HepG2 (cell line): Measurements from ENCODE around the gene RAB14. TPM values are rescaled to one million over a fixed set of nuclear protein-coding genes. Genes with fewer than 3 reads are reported as not detected.

Experiments used
- ATAC-seq: fragments of 200-7000 bp; cut with Tn5 transposase; 3 replicates; pipeline ENCODE4 v1.9.1; 2020; ENCODE audit warnings: mild to moderate bottlenecking, moderate library complexity
- BruUV-seq: library from RNA; stranded (reverse); fragments of 400-500 nt; replicated peaks from 2 replicates; lab custom pipeline; 2021; lab: Mats Ljungman, UMichigan
- CTCF ChIA-PET: fragments of 300-600 bp; formaldehyde crosslinking; extraction: SDS; loops from one replicate; lab custom pipeline; 2021; ENCODE audit warnings: low total read pairs, inconsistent platforms, low intra/inter-chr PET ratio; lab: Yijun Ruan, JAX
- POLR2A ChIA-PET: fragments of 350-600 bp; sonication (Branson Sonifier 250); formaldehyde crosslinking; loops from one replicate; lab custom pipeline; 2020; ENCODE audit warnings: antibody characterized with exemption, inconsistent platforms; lab: Yijun Ruan, JAX
- DNase-seq: peaks from one replicate; pipeline ENCODE4 v3.0.0-alpha.2; 2015; ENCODE audit warnings: low spot score
- FAIRE-seq: peaks from 3 replicates; lab custom pipeline; 2011; peaks lifted over from hg19 to GRCh38; lab: Jason Lieb, UNC
- H2AFZ ChIP-seq: one replicate; pipeline ENCODE4 v1.6.1; 2011; ENCODE audit warnings: low read length, inconsistent platforms
- H3K27ac ChIP-seq: fragments of 300-600 bp; 3 replicates; pipeline ENCODE4 v1.8.0; 2011; ENCODE audit warnings: mixed run types, mild to moderate bottlenecking, mixed read lengths, low read length, inconsistent platforms; ENCODE audit not compliant: insufficient read depth; ENCODE audit errors: extremely low read length
- H3K27me3 ChIP-seq, 2 experiments: fragments of 200-600 bp in 1 of 2; 2 replicates in 1 of 2; 3 replicates in 1 of 2; pipeline versions ENCODE4 v1.6.0 to v1.8.0; 2011; ENCODE audit warnings: low read length in 2 of 2, mild to moderate bottlenecking in 2 of 2, moderate library complexity in 2 of 2, inconsistent platforms in 1 of 2; ENCODE audit not compliant: insufficient read depth in 2 of 2, control insufficient read depth in 1 of 2
- H3K36me3 ChIP-seq, 2 experiments: fragments of 200-600 bp in 1 of 2; replicated peaks in 1 of 2; 2 replicates in 1 of 2; 3 replicates in 1 of 2; pipeline versions ENCODE4 v1.5.1 to v1.8.0; 2011; ENCODE audit warnings: low read length in 2 of 2, inconsistent platforms in 1 of 2; ENCODE audit not compliant: insufficient read depth in 2 of 2, control insufficient read depth in 1 of 2
- H3K4me1 ChIP-seq: 2 replicates; pipeline ENCODE4 v1.5.1; 2012; ENCODE audit warnings: low read length, inconsistent platforms; ENCODE audit not compliant: insufficient read depth
- H3K4me2 ChIP-seq: 2 replicates; pipeline ENCODE4 v1.6.0; 2011; ENCODE audit warnings: low read depth, low read length, inconsistent platforms
- H3K4me3 ChIP-seq, 3 experiments: fragments of 200-600 bp in 1 of 3; sonication (generic), shearing (Covaris generic) in 1 of 3; replicated peaks in 1 of 3; 2 replicates each; pipeline ENCODE4 v1.5.1; 2011 to 2016; ENCODE audit warnings: low read length in 3 of 3, inconsistent platforms in 2 of 3, low read depth in 2 of 3, mild to moderate bottlenecking in 2 of 3, control low read depth in 1 of 3, mixed read lengths in 1 of 3; ENCODE audit not compliant: insufficient read depth in 1 of 3
- H3K79me2 ChIP-seq: one replicate; pipeline ENCODE4 v1.6.1; 2011; ENCODE audit warnings: low read length, inconsistent platforms; ENCODE audit not compliant: insufficient read depth
- H3K9ac ChIP-seq: 2 replicates; pipeline ENCODE4 v1.6.0; 2011; ENCODE audit warnings: mild to moderate bottlenecking, low read depth, low read length, inconsistent platforms; ENCODE audit not compliant: insufficient read depth
- H3K9me3 ChIP-seq: 2 replicates; pipeline ENCODE4 v1.5.1; 2012; ENCODE audit warnings: mild to moderate bottlenecking, low read length
- H4K20me1 ChIP-seq: 2 replicates; pipeline ENCODE4 v1.6.0; 2011; ENCODE audit warnings: inconsistent platforms, mild to moderate bottlenecking, low read length, moderate library complexity; ENCODE audit not compliant: insufficient read depth
- HOXA7 ChIP-seq: sonication (generic); formaldehyde crosslinking; IDR thresholded peaks from 2 replicates; pipeline ENCODE4 v1.8.1; 2022; ENCODE audit warnings: mild to moderate bottlenecking, missing genetic modification reagents, moderate library complexity
- RCOR2 ChIP-seq: IDR thresholded peaks from 2 replicates; pipeline ENCODE4 v1.6.1; 2016; ENCODE audit warnings: missing biosample characterization, missing genetic modification reagents
- TRIM24 ChIP-seq: sonication (generic); formaldehyde crosslinking; IDR thresholded peaks from 2 replicates; pipeline ENCODE4 v1.8.0; 2022; ENCODE audit warnings: mild to moderate bottlenecking, missing genetic modification reagents
- ZNF431 ChIP-seq: sonication (generic); formaldehyde crosslinking; IDR thresholded peaks from 2 replicates; pipeline ENCODE4 v1.9.0; 2022; ENCODE audit warnings: missing genetic modification reagents, low read depth, mild to moderate bottlenecking, borderline replicate concordance
- ZNF432 ChIP-seq: sonication (generic); formaldehyde crosslinking; IDR thresholded peaks from 2 replicates; pipeline ENCODE4 v1.5.0; 2020; ENCODE audit warnings: missing genetic modification reagents, mild to moderate bottlenecking, borderline replicate concordance
- ZNF704 ChIP-seq: sonication (generic); formaldehyde crosslinking; IDR thresholded peaks from 2 replicates; pipeline ENCODE4 v1.8.1; 2023; ENCODE audit warnings: mild to moderate bottlenecking, inconsistent platforms, moderate library complexity, missing genetic modification reagents, borderline replicate concordance
- WGBS: methylation state at CpG from one replicate; pipeline ENCODE4 v1.1.6; 2017; ENCODE audit warnings: low lambda C conversion rate; 5-methylcytosine and 5-hydroxymethylcytosine counted together
- in situ Hi-C: cut with HindIII; loops from 2 replicates; pipeline ENCODE4 v1.10.0; 2017; ENCODE audit warnings: low pct_unique_long_range_greater_than_20kb; ENCODE audit not compliant: extremely low pct_ligation_motif_present
- intact Hi-C: fragments of 100-400 bp; cut with micrococcal nuclease; formaldehyde crosslinking; loops from one replicate; pipeline ENCODE4 v1.10.0; 2022; ENCODE audit not compliant: unreplicated experiment
- polyA plus RNA-seq, 8 experiments: library from polyadenylated mRNA; depleted of rRNA in 3 of 8; stranded (reverse) in 7 of 8; unstranded in 1 of 8; fragments of >200 nt; fragmentation: Illumina TruSeq in 4 of 8; extraction: Trizol in 4 of 8; gene quantifications; 2 replicates each; pipeline versions ENCODE4 v1.2.1 to v1.2.3, GENCODE V29; 2011 to 2016; ENCODE audit warnings: low read depth in 4 of 8, missing spikeins in 1 of 8, mixed read lengths in 1 of 8; ENCODE audit not compliant: insufficient read depth in 1 of 8
- total RNA-seq, 5 experiments: library from RNA; depleted of rRNA; stranded (reverse); fragments of >200 nt; fragmentation: Illumina TruSeq; extraction: Trizol; gene quantifications; 2 replicates each; pipeline ENCODE4 v1.2.3, GENCODE V29; 2016; ENCODE audit warnings: low read depth in 1 of 5
- TF ChIP-seq, protein P1 (sequence below): sonication (generic); formaldehyde crosslinking; IDR thresholded peaks from 2 replicates; pipeline ENCODE4 v1.8.0; 2022; ENCODE audit warnings: low read depth, missing genetic modification reagents
- TF ChIP-seq, protein P2 (sequence below): sonication (generic); formaldehyde crosslinking; IDR thresholded peaks from 2 replicates; pipeline ENCODE4 v1.5.0; 2020; ENCODE audit warnings: mild to moderate bottlenecking, missing genetic modification reagents
- TF ChIP-seq, protein P3 (sequence below): sonication (generic); formaldehyde crosslinking; IDR thresholded peaks from 2 replicates; pipeline ENCODE4 v1.4.0; 2020; ENCODE audit warnings: missing genetic modification reagents

RAB14 gene
- total and polyA plus RNA-seq, 2 of the 13 experiments (the other 11 are each of a cell fraction or from before 2014, with no cell fraction given) = 17.4 to 19.3 TPM

DNA sequence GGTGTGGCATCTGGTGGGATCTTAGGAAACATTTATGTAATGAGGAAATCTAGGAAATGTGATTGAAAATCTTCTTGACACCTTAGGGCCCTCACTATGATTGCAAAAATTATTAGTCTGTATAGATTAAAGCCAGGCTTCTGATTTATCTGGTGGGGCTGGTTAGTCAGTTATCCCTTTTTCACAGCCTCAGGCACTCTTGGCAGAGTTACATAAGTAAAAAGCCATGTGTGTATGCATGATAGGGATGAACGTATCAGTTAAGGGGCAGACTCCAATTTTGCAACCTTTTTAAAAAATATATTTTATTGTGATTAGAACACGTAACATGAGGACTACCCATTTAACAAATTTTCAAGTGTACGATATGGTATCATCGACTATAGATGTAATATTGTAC is 30.6 kb upstream of the RAB14 start:
- TF ChIP-seq RCOR2 (CRISPR knock-in tag) = no peak
- TF ChIP-seq ZNF704 (CRISPR knock-in tag) = no peak
- TF ChIP-seq, protein P1, sequence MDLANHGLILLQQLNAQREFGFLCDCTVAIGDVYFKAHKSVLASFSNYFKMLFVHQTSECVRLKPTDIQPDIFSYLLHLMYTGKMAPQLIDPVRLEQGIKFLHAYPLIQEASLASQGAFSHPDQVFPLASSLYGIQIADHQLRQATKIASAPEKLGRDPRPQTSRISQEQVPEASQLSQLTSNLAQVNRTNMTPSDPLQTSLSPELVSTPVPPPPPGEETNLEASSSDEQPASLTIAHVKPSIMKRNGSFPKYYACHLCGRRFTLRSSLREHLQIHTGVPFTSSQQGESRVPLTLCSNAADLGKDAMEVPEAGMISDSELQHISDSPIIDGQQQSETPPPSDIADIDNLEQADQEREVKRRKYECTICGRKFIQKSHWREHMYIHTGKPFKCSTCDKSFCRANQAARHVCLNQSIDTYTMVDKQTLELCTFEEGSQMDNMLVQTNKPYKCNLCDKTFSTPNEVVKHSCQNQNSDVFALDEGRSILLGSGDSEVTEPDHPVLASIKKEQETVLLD (CRISPR knock-in tag) = no peak
- no peak for TF ChIP-seq TRIM24
- no peak for TF ChIP-seq ZNF431
- BruUV-seq = no TSS peak
- in situ Hi-C loops (no loop called here), intact Hi-C loops (loop anchor here (5.0 kb wide), 1 partner anchor 35 kb away; the partner anchor contains the start of gene GSN)
- no peak for ATAC-seq
- no peak overlapping the region for H3K4me2 ChIP-seq
- H3K4me1 ChIP-seq = peaks cover 24% of the 10 kb centered on the region
- CTCF ChIA-PET = no interaction called here
- H3K27ac ChIP-seq = no peak overlapping the region
- no peak overlapping the region for H2AFZ ChIP-seq
- 75% methylated on average over 4 of the region's 4 CpGs for WGBS
- H3K9me3 ChIP-seq = no peaks in the 10 kb centered on the region
- H3K9ac ChIP-seq = no peak overlapping the region
- H3K4me3 ChIP-seq = no peak overlapping the region
- H3K27me3 ChIP-seq = no peaks in the 10 kb centered on the region
- FAIRE-seq = no peak
- POLR2A ChIA-PET = no interaction called here
- H3K36me3 ChIP-seq = no peaks in the 10 kb centered on the region
- H4K20me1 ChIP-seq = no peaks in the 10 kb centered on the region
- no peak for DNase-seq
- H3K79me2 ChIP-seq = no peaks in the 10 kb centered on the region

DNA sequence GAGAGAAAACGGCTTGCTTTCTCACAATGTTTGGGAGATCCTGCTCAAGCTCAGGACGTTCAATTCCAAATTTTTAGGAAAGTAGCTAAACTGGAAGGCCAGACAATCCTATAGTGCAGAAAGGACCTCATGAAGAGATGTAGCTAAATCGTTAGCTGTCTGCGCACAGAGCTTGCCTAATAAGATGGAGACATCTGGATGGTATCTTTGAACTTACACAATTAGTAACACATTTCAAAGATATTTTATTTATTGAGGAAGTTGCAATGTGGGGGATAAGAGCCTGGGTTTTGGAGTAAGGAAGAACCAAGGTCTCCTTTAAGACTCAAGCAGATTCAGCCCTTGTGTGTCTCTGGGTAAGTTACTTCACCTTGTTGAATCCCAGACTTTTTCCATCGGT is 28.6 kb upstream of the RAB14 start:
- Histone ChIP-seq H4K20me1 (no peaks in the 10 kb centered on the region), H3K27ac (no peak overlapping the region), H3K9me3 (no peaks in the 10 kb centered on the region), H3K4me1 (peaks cover 28% of the 10 kb centered on the region), H3K4me3 (no peak overlapping the region), H3K27me3 (no peaks in the 10 kb centered on the region), H3K4me2 (no peak overlapping the region), H3K79me2 (no peaks in the 10 kb centered on the region), H2AFZ (no peak overlapping the region), H3K36me3 (no peaks in the 10 kb centered on the region), H3K9ac (no peak overlapping the region)
- ATAC-seq = no peak
- BruUV-seq = no TSS peak
- intact Hi-C loops = loop anchor here (5.0 kb wide), 1 partner anchor 37 kb away; the partner anchor contains the start of gene GSN
- CTCF ChIA-PET = no interaction called here
- in situ Hi-C loops = no loop called here
- POLR2A ChIA-PET = no interaction called here
- DNase-seq = no peak
- no peak for FAIRE-seq
- 34% methylated on average over 5 of the region's 5 CpGs for WGBS
- TF ChIP-seq, protein P2, sequence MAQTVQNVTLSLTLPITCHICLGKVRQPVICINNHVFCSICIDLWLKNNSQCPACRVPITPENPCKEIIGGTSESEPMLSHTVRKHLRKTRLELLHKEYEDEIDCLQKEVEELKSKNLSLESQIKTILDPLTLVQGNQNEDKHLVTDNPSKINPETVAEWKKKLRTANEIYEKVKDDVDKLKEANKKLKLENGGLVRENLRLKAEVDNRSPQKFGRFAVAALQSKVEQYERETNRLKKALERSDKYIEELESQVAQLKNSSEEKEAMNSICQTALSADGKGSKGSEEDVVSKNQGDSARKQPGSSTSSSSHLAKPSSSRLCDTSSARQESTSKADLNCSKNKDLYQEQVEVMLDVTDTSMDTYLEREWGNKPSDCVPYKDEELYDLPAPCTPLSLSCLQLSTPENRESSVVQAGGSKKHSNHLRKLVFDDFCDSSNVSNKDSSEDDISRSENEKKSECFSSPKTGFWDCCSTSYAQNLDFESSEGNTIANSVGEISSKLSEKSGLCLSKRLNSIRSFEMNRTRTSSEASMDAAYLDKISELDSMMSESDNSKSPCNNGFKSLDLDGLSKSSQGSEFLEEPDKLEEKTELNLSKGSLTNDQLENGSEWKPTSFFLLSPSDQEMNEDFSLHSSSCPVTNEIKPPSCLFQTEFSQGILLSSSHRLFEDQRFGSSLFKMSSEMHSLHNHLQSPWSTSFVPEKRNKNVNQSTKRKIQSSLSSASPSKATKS (CRISPR knock-in tag) = no peak
- TF ChIP-seq HOXA7 (CRISPR knock-in tag) (no peak), ZNF432 (CRISPR knock-in tag) (no peak)
- TF ChIP-seq, protein P3, sequence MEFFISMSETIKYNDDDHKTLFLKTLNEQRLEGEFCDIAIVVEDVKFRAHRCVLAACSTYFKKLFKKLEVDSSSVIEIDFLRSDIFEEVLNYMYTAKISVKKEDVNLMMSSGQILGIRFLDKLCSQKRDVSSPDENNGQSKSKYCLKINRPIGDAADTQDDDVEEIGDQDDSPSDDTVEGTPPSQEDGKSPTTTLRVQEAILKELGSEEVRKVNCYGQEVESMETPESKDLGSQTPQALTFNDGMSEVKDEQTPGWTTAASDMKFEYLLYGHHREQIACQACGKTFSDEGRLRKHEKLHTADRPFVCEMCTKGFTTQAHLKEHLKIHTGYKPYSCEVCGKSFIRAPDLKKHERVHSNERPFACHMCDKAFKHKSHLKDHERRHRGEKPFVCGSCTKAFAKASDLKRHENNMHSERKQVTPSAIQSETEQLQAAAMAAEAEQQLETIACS (CRISPR knock-in tag) = no peak
